ENCODE measurements around the gene HCFC1.
A peak's percentile ranks its signal among the peaks of the same experiment; 100 is the strongest.

Gene HCFC1

GRCh38 chrX:153925387-153925738 is 46.3 kb downstream of the HCFC1 start:
- Histone ChIP-seq H3K4me1 (ENCODE audit: control extremely low read depth in 1 of 4, control insufficient read depth in 4 of 4, insufficient read depth in 4 of 4, low read length in 3 of 4) (peaks cover 9 to 78% (median 69%) of the 10 kb centered on the region in 4 experiments), H3K9me3 (ENCODE audit: control extremely low read depth in 1 of 5, control insufficient read depth in 4 of 5, insufficient read depth in 2 of 5, low read depth in 1 of 5, low read length in 4 of 5) (no peaks in the 10 kb centered on the region), H3K27me3 (replicated peaks in 2 of 5; ENCODE audit: control insufficient read depth in 4 of 5, insufficient read depth in 5 of 5, low read length in 4 of 5) (peaks cover 0 to 22% (median 0%) of the 10 kb centered on the region in 5 experiments), H3K4me3 (ENCODE audit: control insufficient read depth in 1 of 7, extremely low read depth in 1 of 7, insufficient read depth in 4 of 7, low read depth in 2 of 7, low read length in 6 of 7) (peak overlapping the region; percentile 43 to 82 (median 72)), H3K36me3 (ENCODE audit: control insufficient read depth in 4 of 4, insufficient read depth in 4 of 4, low read length in 3 of 4) (peaks cover 0 to 25% (median 10%) of the 10 kb centered on the region in 4 experiments), H3K27ac (ENCODE audit: insufficient read depth in 1 of 2, low read depth in 1 of 2, low read length in 2 of 2, poor library complexity in 1 of 2, severe bottlenecking in 2 of 2) (peak overlapping the region in 1 of 2 experiments; percentile 79)
- ChIA-PET POLR2A (interaction anchor here (1.0 to 3.2 kb wide), 5 partner anchors 13 to 47 kb away, joined by 3 to 20 read pairs (median 3); partner anchors contain the start of gene HCFC1), CTCF (interaction anchor here (0.8 to 19.1 kb wide), 10 partner anchors 8 to 162 kb away, joined by 3 to 482 read pairs (median 4); partner anchors contain the start of genes HCFC1 and RENBP)
- DNase-seq: no peak
- 52% methylated on average over 3 of the region's 4 CpGs for WGBS (ENCODE audit: insufficient coverage)

- CTCF ChIA-PET: interaction anchor here (1.0 to 19.1 kb wide), 13 partner anchors 9 to 162 kb away, joined by 3 to 482 read pairs (median 5); partner anchors contain the start of genes HCFC1 and RENBP
- H3K9me3 ChIP-seq (ENCODE audit: control extremely low read depth in 1 of 5, control insufficient read depth in 4 of 5, insufficient read depth in 2 of 5, low read depth in 1 of 5, low read length in 4 of 5): no peaks in the 10 kb centered on the region
- peaks cover 0 to 23% (median 10%) of the 10 kb centered on the region in 4 experiments for H3K36me3 ChIP-seq (ENCODE audit: control insufficient read depth in 4 of 4, insufficient read depth in 4 of 4, low read length in 3 of 4)
- H3K27me3 ChIP-seq (replicated peaks in 2 of 5; ENCODE audit: control insufficient read depth in 4 of 5, insufficient read depth in 5 of 5, low read length in 4 of 5): peaks cover 0 to 18% (median 0%) of the 10 kb centered on the region in 5 experiments
- peaks cover 9 to 70% (median 66%) of the 10 kb centered on the region in 4 experiments for H3K4me1 ChIP-seq (ENCODE audit: control extremely low read depth in 1 of 4, control insufficient read depth in 4 of 4, insufficient read depth in 4 of 4, low read length in 3 of 4)
- 33% methylated on average over 13 of the region's 14 CpGs for WGBS (ENCODE audit: insufficient coverage)
- peak overlapping the region in 6 of 7 experiments; percentile 64 to 82 (median 72) for H3K4me3 ChIP-seq (ENCODE audit: control insufficient read depth in 1 of 7, extremely low read depth in 1 of 7, insufficient read depth in 4 of 7, low read depth in 2 of 7, low read length in 6 of 7)
- peak overlapping the region in 1 of 2 experiments; percentile 79 for H3K27ac ChIP-seq (ENCODE audit: insufficient read depth in 1 of 2, low read depth in 1 of 2, low read length in 2 of 2, poor library complexity in 1 of 2, severe bottlenecking in 2 of 2)
- peak in 2 of 3 donors; percentile 74 to 77 for DNase-seq
- POLR2A ChIA-PET: interaction anchor here (1.1 to 3.2 kb wide), 3 partner anchors 11 to 23 kb away, joined by 3 to 20 read pairs (median 3); no protein-coding TSS in a partner anchor
Observed at GRCh38 chrX:153924149-153924861, 47.3 kb downstream of the HCFC1 start.

GRCh38 chrX:153922932-153923857 is 48.4 kb downstream of the HCFC1 start:
- Histone ChIP-seq H3K27me3 (replicated peaks in 2 of 5; ENCODE audit: control insufficient read depth in 4 of 5, insufficient read depth in 5 of 5, low read length in 4 of 5) (peaks cover 0 to 21% (median 0%) of the 10 kb centered on the region in 5 experiments), H3K4me1 (ENCODE audit: control extremely low read depth in 1 of 4, control insufficient read depth in 4 of 4, insufficient read depth in 4 of 4, low read length in 3 of 4) (peaks cover 9 to 66% (median 57%) of the 10 kb centered on the region in 4 experiments), H3K4me3 (ENCODE audit: control insufficient read depth in 1 of 7, extremely low read depth in 1 of 7, insufficient read depth in 4 of 7, low read depth in 2 of 7, low read length in 6 of 7) (peak overlapping the region in 4 of 7 experiments; percentile 17 to 58 (median 34)), H3K36me3 (ENCODE audit: control insufficient read depth in 4 of 4, insufficient read depth in 4 of 4, low read length in 3 of 4) (peaks cover 0 to 31% (median 16%) of the 10 kb centered on the region in 4 experiments), H3K27ac (ENCODE audit: insufficient read depth in 1 of 2, low read depth in 1 of 2, low read length in 2 of 2, poor library complexity in 1 of 2, severe bottlenecking in 2 of 2) (no peak overlapping the region), H3K9me3 (ENCODE audit: control extremely low read depth in 1 of 5, control insufficient read depth in 4 of 5, insufficient read depth in 2 of 5, low read depth in 1 of 5, low read length in 4 of 5) (no peaks in the 10 kb centered on the region)
- DNase-seq: no peak
- POLR2A ChIA-PET: interaction anchor here (0.6 to 3.2 kb wide), 6 partner anchors 12 to 489 kb away, joined by 3 to 20 read pairs (median 4); partner anchors contain the start of gene RENBP
- CTCF ChIA-PET: interaction anchor here (1.0 to 19.1 kb wide), 9 partner anchors 10 to 160 kb away, joined by 3 to 482 read pairs (median 10); partner anchors contain the start of genes PLXNB3 and RENBP
- WGBS (ENCODE audit: insufficient coverage): 62% methylated on average over 22 of the region's 25 CpGs

GRCh38 chrX:153921511-153922446 is 49.8 kb downstream of the HCFC1 start:
- H3K4me1 ChIP-seq (ENCODE audit: control extremely low read depth in 1 of 4, control insufficient read depth in 4 of 4, insufficient read depth in 4 of 4, low read length in 3 of 4): peaks cover 9 to 55% (median 47%) of the 10 kb centered on the region in 4 experiments
- peaks cover 0 to 21% (median 0%) of the 10 kb centered on the region in 5 experiments for H3K27me3 ChIP-seq (replicated peaks in 2 of 5; ENCODE audit: control insufficient read depth in 4 of 5, insufficient read depth in 5 of 5, low read length in 4 of 5)
- H3K4me3 ChIP-seq (ENCODE audit: control insufficient read depth in 1 of 7, extremely low read depth in 1 of 7, insufficient read depth in 4 of 7, low read depth in 2 of 7, low read length in 6 of 7): peak overlapping the region in 4 of 7 experiments; percentile 31 to 55 (median 36)
- 69% methylated on average over 32 of the region's 40 CpGs for WGBS (ENCODE audit: insufficient coverage)
- POLR2A ChIA-PET: no interaction called here
- DNase-seq: no peak
- peaks cover 0 to 39% (median 19%) of the 10 kb centered on the region in 4 experiments for H3K36me3 ChIP-seq (ENCODE audit: control insufficient read depth in 4 of 4, insufficient read depth in 4 of 4, low read length in 3 of 4)
- H3K27ac ChIP-seq (ENCODE audit: insufficient read depth in 1 of 2, low read depth in 1 of 2, low read length in 2 of 2, poor library complexity in 1 of 2, severe bottlenecking in 2 of 2): no peak overlapping the region
- CTCF ChIA-PET: interaction anchor here (1.3 to 19.1 kb wide), 7 partner anchors 10 to 169 kb away, joined by 3 to 482 read pairs (median 11); partner anchors contain the start of gene RENBP
- no peaks in the 10 kb centered on the region for H3K9me3 ChIP-seq (ENCODE audit: control extremely low read depth in 1 of 5, control insufficient read depth in 4 of 5, insufficient read depth in 2 of 5, low read depth in 1 of 5, low read length in 4 of 5)

GRCh38 chrX:153921070-153921469 is 50.5 kb downstream of the HCFC1 start:
- Histone ChIP-seq H3K4me3 (ENCODE audit: control insufficient read depth in 1 of 7, extremely low read depth in 1 of 7, insufficient read depth in 4 of 7, low read depth in 2 of 7, low read length in 6 of 7) (no peak overlapping the region), H3K9me3 (ENCODE audit: control extremely low read depth in 1 of 5, control insufficient read depth in 4 of 5, insufficient read depth in 2 of 5, low read depth in 1 of 5, low read length in 4 of 5) (no peaks in the 10 kb centered on the region), H3K27me3 (replicated peaks in 2 of 5; ENCODE audit: control insufficient read depth in 4 of 5, insufficient read depth in 5 of 5, low read length in 4 of 5) (peaks cover 0 to 21% (median 0%) of the 10 kb centered on the region in 5 experiments), H3K27ac (ENCODE audit: insufficient read depth in 1 of 2, low read depth in 1 of 2, low read length in 2 of 2, poor library complexity in 1 of 2, severe bottlenecking in 2 of 2) (no peak overlapping the region), H3K36me3 (ENCODE audit: control insufficient read depth in 4 of 4, insufficient read depth in 4 of 4, low read length in 3 of 4) (peaks cover 0 to 44% (median 22%) of the 10 kb centered on the region in 4 experiments), H3K4me1 (ENCODE audit: control extremely low read depth in 1 of 4, control insufficient read depth in 4 of 4, insufficient read depth in 4 of 4, low read length in 3 of 4) (peaks cover 9 to 48% (median 43%) of the 10 kb centered on the region in 4 experiments)
- 92% methylated on average over 15 of the region's 16 CpGs for WGBS (ENCODE audit: insufficient coverage)
- no peak for DNase-seq
- POLR2A ChIA-PET: no interaction called here
- CTCF ChIA-PET: interaction anchor here (1.3 to 19.1 kb wide), 3 partner anchors 9 to 168 kb away, joined by 3 to 482 read pairs (median 19); partner anchors contain the start of gene RENBP

Data from common myeloid progenitor, CD34-positive (primary cell).